Subcutaneous adipose tissue (tissue), 4 donors: ENCODE measurements around the gene CAMSAP2. TPM values are rescaled to one million over a fixed set of nuclear protein-coding genes. Genes with fewer than 3 reads are reported as not detected.

Experiments used
- CTCF ChIP-seq: fragments of 450-650 bp; IDR thresholded peaks from one replicate; pipeline ENCODE4 v1.5.1; 2016; ENCODE audit warnings: low read depth, mild to moderate bottlenecking, control low read depth, antibody characterized with exemption, moderate library complexity
- total RNA-seq, 4 donors: library from RNA; depleted of rRNA; stranded (reverse); fragments of >200 nt; gene quantifications; one replicate each; pipeline ENCODE4 v1.1.0, GENCODE V29; 2016

CAMSAP2 gene
- total RNA-seq, 4 donors from 2014 or later: 29.6 to 73.2 (median 34.0) TPM

- no peak for TF ChIP-seq CTCF
Observed at GRCh38 chr1:200888349-200888838, 149.7 kb downstream of the CAMSAP2 start.

DNA sequence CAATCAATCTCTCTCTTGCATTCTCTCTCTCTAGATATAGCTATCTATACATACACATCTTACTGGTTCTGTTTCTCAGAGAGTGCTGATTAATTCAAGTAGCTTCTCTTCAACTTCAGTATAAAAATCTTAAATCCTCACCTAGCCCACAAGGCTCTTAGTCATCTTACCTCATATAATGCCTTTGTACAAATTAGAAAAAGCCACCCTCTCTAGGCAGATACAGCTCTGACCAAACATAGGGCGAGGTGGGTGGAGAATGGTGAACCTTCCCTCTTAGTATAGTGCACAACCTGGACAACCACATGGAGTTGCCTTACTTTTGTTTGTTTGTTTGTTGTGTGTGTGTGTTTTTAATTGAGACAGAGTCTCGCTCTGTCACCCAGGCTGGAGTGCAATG, 150.9 kb downstream of the CAMSAP2 start:
- no peak for TF ChIP-seq CTCF

- TF ChIP-seq CTCF: no peak
Observed at GRCh38 chr1:200890027-200890426, 151.3 kb downstream of the CAMSAP2 start.

DNA sequence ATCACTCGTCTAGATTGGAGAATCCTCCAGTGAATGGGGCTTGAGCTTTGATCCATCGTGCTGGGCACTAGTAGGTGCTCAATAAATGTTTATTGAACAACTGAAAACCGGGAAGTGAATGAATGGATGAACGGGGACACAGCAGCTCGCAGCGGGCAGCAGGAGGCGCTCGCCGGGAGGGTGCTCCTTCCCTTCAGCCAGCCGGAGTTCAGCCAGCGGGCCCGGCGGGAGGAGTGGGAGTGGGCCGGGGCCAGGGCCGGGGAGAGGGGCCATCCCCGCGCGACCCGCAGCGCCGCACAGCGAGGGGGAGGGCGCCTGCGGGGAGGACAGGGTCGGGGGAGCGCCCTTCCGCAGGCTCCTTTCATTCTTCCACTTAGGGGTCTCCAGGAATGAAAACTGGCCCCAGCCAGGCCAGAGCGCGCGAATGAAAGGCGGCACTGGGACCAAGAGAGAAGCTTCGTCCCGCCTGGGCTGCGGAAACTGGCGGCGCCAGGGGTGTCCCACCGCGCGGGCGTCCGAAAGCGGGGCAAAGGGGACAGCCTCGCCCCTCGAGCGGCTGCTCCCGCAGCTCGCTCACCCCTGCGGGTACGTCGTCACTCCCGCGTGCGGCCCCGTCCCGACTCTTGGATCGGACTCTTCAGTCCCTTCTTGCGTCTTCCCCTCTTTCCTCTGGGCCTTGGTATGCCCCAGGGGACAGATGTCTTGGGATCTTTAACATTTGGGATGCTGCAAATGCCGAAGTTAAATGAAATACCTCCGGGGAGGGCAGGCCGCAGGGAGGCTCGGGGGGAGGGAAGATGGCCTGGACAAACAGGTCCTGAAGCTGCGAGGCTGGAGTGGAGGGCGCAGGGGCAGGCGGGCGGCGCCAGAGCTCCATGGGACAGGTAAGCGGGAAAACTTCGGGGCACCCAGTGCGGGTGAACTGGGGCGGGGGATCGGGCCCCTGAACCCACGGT, 152.4 kb downstream of the CAMSAP2 start:
- TF ChIP-seq CTCF: no peak

DNA sequence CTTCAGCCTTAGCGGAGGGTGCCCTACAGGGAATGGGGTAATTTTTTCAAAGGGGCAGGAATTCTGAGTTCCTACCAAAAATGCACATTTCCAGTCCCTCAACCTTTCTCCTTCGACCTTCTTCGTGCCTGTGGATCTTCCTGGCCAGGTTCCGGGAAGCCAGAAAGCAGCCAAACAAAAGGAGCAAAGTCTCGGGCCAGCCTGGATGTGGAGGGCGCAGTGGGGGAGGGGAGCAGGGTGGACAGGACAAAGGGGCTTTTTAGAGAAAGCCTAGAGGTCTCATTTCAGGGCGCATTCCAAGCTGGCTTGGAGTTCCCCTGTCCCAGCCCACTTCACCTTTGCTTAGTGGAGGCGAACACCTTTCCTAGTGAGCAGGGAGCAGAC, 153.1 kb downstream of the CAMSAP2 start:
- TF ChIP-seq CTCF: no peak

DNA sequence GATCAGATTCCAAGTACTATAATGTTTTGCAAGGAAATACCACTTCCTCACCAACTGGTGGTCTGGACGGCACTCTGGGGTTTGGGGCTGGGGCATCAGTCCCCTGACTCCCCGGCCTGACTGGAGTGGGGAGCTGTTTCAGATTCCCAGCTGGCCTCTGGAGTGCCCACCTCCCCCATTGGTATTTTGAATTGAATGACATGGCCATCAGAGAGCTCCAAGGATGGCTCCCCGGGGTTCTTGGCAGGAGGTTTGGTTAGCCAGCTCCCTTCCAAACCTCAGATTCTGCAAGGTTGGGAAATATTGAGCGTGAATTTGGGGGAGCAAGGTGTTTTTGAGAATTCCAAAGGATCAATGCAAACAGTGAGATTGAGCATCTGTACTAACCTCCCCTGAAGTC, 153.9 kb downstream of the CAMSAP2 start:
- no peak for TF ChIP-seq CTCF

GRCh38 chr1:200892958-200893357, 154.3 kb downstream of the CAMSAP2 start:
- no peak for TF ChIP-seq CTCF
